ENCODE data around the gene SELENBP1.
A peak's percentile ranks its signal among the peaks of the same experiment; 100 is the strongest.

The SELENBP1 gene

GRCh38 chr1:151344291-151344690, 28.2 kb downstream of the SELENBP1 start:
- no peak overlapping the region for H3K4me3 ChIP-seq (ENCODE audit: low read depth, low read length)

- H3K4me3 ChIP-seq (ENCODE audit: low read depth, low read length), result no peak overlapping the region
These were observed 28.9 kb downstream of the SELENBP1 start for GRCh38 chr1:151343587-151343986.

GRCh38 chr1:151342569-151342968, 29.9 kb downstream of the SELENBP1 start:
- no peak overlapping the region for H3K4me3 ChIP-seq (ENCODE audit: low read depth, low read length)

GRCh38 chr1:151342021-151342420, 30.5 kb downstream of the SELENBP1 start:
- H3K4me3 ChIP-seq (ENCODE audit: low read depth, low read length), result no peak overlapping the region

GRCh38 chr1:151340870-151341754, 31.4 kb downstream of the SELENBP1 start:
- no peak overlapping the region for H3K4me3 ChIP-seq (ENCODE audit: low read depth, low read length)

GRCh38 chr1:151336556-151336955, 35.9 kb downstream of the SELENBP1 start:
- H3K4me3 ChIP-seq (ENCODE audit: low read depth, low read length), result no peak overlapping the region

GRCh38 chr1:151334822-151335221, 37.7 kb downstream of the SELENBP1 start:
- no peak overlapping the region for H3K4me3 ChIP-seq (ENCODE audit: low read depth, low read length)

- H3K4me3 ChIP-seq (ENCODE audit: low read depth, low read length), result peak overlapping the region; percentile 68
These were observed 44.4 kb downstream of the SELENBP1 start for GRCh38 chr1:151327903-151328674.

- H3K4me3 ChIP-seq (ENCODE audit: low read depth, low read length), result peak within 1 kb of the TSS; percentile 68
These were observed 45.1 kb downstream of the SELENBP1 start, which contains the start of gene PI4KB for GRCh38 chr1:151327223-151327902. Gene PI4KB (minus strand): TSS chr1:151327416. CDS start chr1:151316481, 10,935 bp downstream.

- H3K4me3 ChIP-seq (ENCODE audit: low read depth, low read length), result peak overlapping the region; percentile 68
These were observed 45.8 kb downstream of the SELENBP1 start for GRCh38 chr1:151326619-151327222.

GRCh38 chr1:151325646-151326429, 46.7 kb downstream of the SELENBP1 start:
- no peak overlapping the region for H3K4me3 ChIP-seq (ENCODE audit: low read depth, low read length)

GRCh38 chr1:151325231-151325630, 47.3 kb downstream of the SELENBP1 start:
- H3K4me3 ChIP-seq (ENCODE audit: low read depth, low read length), result no peak overlapping the region

- no peak overlapping the region for H3K4me3 ChIP-seq (ENCODE audit: low read depth, low read length)
These were observed 48.0 kb downstream of the SELENBP1 start for GRCh38 chr1:151324390-151324930.

GRCh38 chr1:151318975-151319374, 53.5 kb downstream of the SELENBP1 start:
- H3K4me3 ChIP-seq (ENCODE audit: low read depth, low read length), result no peak overlapping the region

GRCh38 chr1:151315565-151316235, 56.8 kb downstream of the SELENBP1 start:
- H3K4me3 ChIP-seq (ENCODE audit: low read depth, low read length), result no peak overlapping the region

All from iPS-11a (cell line).